Mammary epithelial cell (primary cell): ENCODE results near the gene SPARC.

ENCODE experiments used
- EZH2 ChIP-seq: IDR thresholded peaks from 2 replicates; pipeline ENCODE4 v1.6.1; 2012; ENCODE audit warnings: low read length, inconsistent platforms, borderline replicate concordance
- TF ChIP-seq, protein P1 (sequence below), 2 donors: IDR thresholded peaks in 1 of 2; conservative IDR thresholded peaks in 1 of 2; 2 replicates each; pipeline ENCODE4 v1.5.1; 2011 to 2012; ENCODE audit warnings: inconsistent platforms in 2 of 2, low read length in 2 of 2, mild to moderate bottlenecking in 2 of 2, control low read depth in 1 of 2, low read depth in 1 of 2; ENCODE audit not compliant: insufficient read depth in 1 of 2; ENCODE audit errors: extremely low read depth in 1 of 2

DNA sequence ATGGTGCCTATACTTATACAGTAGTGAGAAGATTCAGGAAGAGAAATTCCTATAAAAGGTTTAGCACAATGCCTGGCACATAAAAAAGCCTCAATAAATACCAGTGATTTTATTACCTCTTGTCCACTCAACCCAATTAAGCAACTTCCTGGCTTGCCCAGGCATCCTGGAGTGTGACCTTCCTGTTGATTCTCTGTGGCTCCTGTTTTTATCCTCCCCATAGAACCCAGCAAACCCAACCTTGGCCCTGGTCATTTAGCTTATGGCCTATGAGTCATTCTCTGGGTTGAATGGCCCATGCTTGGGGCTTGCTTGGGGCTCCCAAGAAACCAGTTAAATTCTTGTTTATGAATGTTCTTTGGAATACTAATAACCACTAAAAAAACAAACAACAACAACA is 21.4 kb upstream of the SPARC start:
- TF ChIP-seq, protein P1, sequence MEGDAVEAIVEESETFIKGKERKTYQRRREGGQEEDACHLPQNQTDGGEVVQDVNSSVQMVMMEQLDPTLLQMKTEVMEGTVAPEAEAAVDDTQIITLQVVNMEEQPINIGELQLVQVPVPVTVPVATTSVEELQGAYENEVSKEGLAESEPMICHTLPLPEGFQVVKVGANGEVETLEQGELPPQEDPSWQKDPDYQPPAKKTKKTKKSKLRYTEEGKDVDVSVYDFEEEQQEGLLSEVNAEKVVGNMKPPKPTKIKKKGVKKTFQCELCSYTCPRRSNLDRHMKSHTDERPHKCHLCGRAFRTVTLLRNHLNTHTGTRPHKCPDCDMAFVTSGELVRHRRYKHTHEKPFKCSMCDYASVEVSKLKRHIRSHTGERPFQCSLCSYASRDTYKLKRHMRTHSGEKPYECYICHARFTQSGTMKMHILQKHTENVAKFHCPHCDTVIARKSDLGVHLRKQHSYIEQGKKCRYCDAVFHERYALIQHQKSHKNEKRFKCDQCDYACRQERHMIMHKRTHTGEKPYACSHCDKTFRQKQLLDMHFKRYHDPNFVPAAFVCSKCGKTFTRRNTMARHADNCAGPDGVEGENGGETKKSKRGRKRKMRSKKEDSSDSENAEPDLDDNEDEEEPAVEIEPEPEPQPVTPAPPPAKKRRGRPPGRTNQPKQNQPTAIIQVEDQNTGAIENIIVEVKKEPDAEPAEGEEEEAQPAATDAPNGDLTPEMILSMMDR (conservative IDR thresholded peaks at IDR 0.05 in 1 of 2, IDR thresholded peaks at IDR 0.05 in 1 of 2; ENCODE audit: extremely low read depth in 1 of 2, insufficient read depth in 1 of 2, low read depth in 1 of 2, low read length in 2 of 2): no peak
- TF ChIP-seq EZH2: no peak
